Endothelial cell of umbilical vein (primary cell): ENCODE results near the gene CD300LB.

ENCODE experiments used
- JUN ChIP-seq: IDR thresholded peaks from 2 replicates; pipeline ENCODE4 v1.6.1; 2011; ENCODE audit warnings: borderline replicate concordance, low read depth; ENCODE audit not compliant: insufficient read length, insufficient read depth
- POLR2A ChIP-seq: IDR thresholded peaks from 2 replicates; pipeline ENCODE4 v1.6.1; 2012; ENCODE audit warnings: low read depth, mild to moderate bottlenecking, control low read depth, low read length
- POLR2AphosphoS5 ChIP-seq: IDR thresholded peaks from 2 replicates; pipeline ENCODE4 v1.6.1; 2012; ENCODE audit warnings: low read depth, mild to moderate bottlenecking, control low read depth, low read length, moderate library complexity; ENCODE audit not compliant: insufficient read depth
- TF ChIP-seq, protein P1 (sequence below), 2 donors: IDR thresholded peaks; 1 replicate in 1 of 2; 2 replicates in 1 of 2; pipeline ENCODE4 v1.5.1; 2011; ENCODE audit warnings: low read length in 2 of 2, mild to moderate bottlenecking in 2 of 2, moderate library complexity in 2 of 2, control low read depth in 1 of 2, inconsistent platforms in 1 of 2, low read depth in 1 of 2; ENCODE audit not compliant: insufficient read depth in 1 of 2; ENCODE audit errors: extremely low read depth in 1 of 2
- TF ChIP-seq, protein P2 (sequence below): IDR thresholded peaks from 2 replicates; pipeline ENCODE4 v1.6.1; 2011; ENCODE audit not compliant: insufficient read depth, insufficient read length

GRCh38 chr17:74480290-74480689, 51.0 kb downstream of the CD300LB start:
- TF ChIP-seq, protein P1, sequence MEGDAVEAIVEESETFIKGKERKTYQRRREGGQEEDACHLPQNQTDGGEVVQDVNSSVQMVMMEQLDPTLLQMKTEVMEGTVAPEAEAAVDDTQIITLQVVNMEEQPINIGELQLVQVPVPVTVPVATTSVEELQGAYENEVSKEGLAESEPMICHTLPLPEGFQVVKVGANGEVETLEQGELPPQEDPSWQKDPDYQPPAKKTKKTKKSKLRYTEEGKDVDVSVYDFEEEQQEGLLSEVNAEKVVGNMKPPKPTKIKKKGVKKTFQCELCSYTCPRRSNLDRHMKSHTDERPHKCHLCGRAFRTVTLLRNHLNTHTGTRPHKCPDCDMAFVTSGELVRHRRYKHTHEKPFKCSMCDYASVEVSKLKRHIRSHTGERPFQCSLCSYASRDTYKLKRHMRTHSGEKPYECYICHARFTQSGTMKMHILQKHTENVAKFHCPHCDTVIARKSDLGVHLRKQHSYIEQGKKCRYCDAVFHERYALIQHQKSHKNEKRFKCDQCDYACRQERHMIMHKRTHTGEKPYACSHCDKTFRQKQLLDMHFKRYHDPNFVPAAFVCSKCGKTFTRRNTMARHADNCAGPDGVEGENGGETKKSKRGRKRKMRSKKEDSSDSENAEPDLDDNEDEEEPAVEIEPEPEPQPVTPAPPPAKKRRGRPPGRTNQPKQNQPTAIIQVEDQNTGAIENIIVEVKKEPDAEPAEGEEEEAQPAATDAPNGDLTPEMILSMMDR (IDR thresholded peaks at IDR 0.05; ENCODE audit: extremely low read depth in 1 of 2, insufficient read depth in 1 of 2, low read depth in 1 of 2, low read length in 2 of 2): no peak
- TF ChIP-seq POLR2A (no peak), POLR2AphosphoS5 (no peak), JUN (no peak)
- TF ChIP-seq, protein P2, sequence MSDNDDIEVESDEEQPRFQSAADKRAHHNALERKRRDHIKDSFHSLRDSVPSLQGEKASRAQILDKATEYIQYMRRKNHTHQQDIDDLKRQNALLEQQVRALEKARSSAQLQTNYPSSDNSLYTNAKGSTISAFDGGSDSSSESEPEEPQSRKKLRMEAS: no peak
